NCI-H748 (cell line): Measurements from ENCODE around the gene NCL.
A peak's percentile ranks its signal among the peaks of the same experiment; 100 is the strongest.
"Not testable (repeated sequence)": the region's sequence is repeated elsewhere in the genome, so short reads cannot be mapped to it uniquely, and the experiment has no call there.

ENCODE experiments used
- DNase-seq: peaks from one replicate; lab custom pipeline; 2025; ENCODE audit not compliant: unreplicated experiment; lab: John Stamatoyannopoulos, UW

The NCL gene

GRCh38 chr2:231430437-231430836 is 33.8 kb downstream of the NCL start:
- not testable (repeated sequence) for DNase-seq

GRCh38 chr2:231429901-231430300 is 34.4 kb downstream of the NCL start:
- DNase-seq: no peak

GRCh38 chr2:231429152-231429551 is 35.1 kb downstream of the NCL start:
- peak; percentile 23 for DNase-seq

GRCh38 chr2:231427116-231427515 is 37.2 kb downstream of the NCL start:
- no peak for DNase-seq

DNA sequence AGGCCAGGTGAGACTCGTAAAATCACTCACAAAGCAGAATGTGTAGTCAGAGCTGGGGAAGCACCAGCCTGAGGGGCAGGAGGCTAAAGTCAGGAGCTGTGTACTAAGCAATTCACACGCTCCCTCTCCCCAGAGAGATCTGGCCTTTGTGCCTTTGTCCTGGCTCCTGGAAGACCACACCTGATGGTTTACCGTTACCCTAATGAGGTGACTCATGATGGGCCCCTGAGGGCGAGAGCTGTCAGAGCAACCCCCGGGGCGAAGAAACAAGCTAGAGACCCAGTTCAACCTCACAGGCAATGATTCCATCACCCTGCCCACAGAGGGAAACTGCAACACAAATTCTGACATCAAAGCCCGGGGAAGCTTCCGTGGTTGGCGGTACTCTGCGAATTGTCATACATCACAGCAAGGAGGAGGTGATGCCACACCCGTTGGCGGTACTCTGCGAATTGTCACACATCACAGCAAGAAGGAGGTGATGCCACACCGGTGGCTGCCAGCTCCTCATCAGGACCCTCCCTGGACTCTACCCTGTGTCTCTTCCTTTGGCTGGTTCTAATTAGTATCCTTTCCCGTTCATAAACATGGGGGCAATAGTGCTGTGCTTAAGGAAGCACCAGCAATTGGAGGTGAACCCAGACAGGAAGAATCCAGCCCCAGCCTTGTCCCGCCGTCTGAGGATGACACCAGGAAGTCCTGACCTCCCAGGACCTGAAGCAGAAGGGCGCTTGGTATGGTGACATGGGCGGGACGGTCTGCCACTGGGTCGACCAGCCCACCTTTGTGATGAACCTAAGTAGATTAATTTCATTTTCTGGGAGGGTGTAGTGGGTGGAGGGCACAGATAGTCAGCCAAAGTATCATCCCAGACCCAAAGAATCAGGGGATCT is 38.2 kb downstream of the NCL start:
- no peak for DNase-seq

GRCh38 chr2:231425291-231425810 is 38.9 kb downstream of the NCL start:
- DNase-seq: no peak

GRCh38 chr2:231423176-231423575 is 41.1 kb downstream of the NCL start:
- no peak for DNase-seq

DNA sequence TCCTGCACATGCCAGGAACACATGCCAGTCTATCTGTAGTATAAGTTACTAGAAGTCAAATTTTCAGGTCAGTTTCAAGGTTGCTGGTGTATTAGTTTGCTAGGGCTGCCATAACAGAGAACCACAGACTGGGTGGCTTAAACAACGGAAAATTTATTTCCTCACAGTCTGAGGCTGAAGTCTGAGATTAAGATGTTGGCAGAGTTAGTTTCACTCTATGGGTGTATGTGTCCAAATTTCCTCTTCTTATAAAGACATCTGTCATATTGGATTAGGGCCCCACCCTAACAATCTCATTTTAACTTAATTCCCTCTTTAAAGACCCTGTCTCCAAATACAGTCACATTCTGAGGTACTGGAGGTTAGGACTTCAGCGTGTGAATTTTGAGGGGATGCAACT is 42.2 kb downstream of the NCL start:
- no peak for DNase-seq

DNA sequence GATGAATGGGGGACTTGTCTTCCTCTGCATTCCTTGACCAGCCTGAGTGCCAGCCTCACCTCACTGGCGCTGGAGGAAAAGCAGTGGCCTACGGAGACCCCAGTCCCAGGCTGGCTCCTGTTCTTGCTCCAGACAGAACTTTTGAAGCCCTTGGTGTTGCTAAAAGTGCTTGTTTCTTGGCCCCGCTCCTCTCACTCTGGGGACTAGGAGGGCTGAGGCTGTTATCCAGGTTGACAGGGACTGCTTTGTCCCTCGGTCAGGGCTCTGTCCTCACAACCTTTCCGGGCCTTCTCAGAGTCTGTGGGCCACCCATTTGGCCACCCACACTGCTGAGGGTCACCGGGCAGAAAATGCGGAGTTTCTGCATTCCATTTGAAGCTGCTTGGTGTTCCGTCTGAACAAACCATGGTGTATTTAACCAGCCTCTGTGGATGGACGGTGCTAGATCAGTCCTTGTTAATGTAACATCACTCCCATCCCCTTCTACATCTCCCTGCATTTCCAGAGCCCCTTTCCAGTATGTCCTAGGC is 43.2 kb downstream of the NCL start:
- no peak for DNase-seq

- DNase-seq: no peak
Measured at GRCh38 chr2:231418820-231419640, 45.3 kb downstream of the NCL start.

DNA sequence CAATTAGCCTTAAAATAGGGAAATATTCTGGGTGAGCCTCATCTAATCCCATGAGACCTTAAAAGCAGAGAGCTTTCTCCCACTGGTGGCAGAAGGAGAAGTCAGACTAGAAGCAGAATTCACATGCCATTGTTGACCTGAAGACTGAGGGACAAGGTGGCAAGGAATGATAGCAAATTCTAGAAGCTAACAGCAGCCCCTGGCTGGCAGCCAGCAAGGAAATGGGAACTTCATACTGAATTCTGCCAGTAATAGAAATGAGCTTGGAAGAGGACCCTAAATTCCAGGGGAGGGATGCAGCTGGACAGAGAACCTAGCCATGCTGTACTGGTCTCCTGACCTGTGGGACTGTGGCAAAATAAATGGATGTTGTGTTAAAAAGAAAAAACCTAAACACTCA is 49.3 kb downstream of the NCL start:
- no peak for DNase-seq

- DNase-seq: no peak
Measured at GRCh38 chr2:231413921-231414476, 50.3 kb downstream of the NCL start.

DNA sequence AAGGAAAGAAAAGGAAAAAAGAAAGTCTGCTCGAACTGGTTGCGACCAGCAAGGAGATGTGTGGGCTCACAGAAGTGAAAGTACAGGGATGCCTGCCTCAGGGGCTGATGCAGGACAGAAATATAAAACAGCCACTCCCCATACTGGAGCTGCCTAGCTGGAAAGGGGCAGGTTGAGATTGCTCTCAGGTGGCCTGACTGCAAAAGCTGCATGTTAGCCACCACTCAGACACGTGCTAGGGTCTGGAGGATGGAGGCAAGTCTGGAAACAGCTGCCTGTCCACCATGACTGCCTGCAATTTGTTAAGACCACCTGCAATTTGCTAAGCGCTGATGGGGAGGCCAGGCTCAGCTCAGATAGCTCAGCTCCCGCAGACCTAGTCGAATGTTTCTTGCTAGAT is 50.8 kb downstream of the NCL start:
- no peak for DNase-seq

DNA sequence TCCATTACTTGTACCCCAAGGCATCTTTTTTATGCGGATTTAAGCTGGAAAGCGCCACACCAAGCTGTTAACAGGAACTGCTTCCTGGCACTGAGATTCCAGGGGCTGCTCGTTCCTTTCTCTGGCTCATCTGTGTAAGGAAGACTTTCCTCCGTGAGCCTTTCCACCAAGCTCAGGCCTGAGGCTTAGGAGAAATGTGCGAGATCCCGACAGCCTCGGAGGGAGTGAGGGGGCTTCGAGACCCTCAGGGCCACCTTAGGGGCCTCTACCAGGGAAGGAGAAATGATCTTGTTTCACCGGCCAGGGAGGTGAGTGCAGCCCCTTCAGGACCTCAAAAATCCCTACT is 51.7 kb downstream of the NCL start:
- DNase-seq: no peak

DNA sequence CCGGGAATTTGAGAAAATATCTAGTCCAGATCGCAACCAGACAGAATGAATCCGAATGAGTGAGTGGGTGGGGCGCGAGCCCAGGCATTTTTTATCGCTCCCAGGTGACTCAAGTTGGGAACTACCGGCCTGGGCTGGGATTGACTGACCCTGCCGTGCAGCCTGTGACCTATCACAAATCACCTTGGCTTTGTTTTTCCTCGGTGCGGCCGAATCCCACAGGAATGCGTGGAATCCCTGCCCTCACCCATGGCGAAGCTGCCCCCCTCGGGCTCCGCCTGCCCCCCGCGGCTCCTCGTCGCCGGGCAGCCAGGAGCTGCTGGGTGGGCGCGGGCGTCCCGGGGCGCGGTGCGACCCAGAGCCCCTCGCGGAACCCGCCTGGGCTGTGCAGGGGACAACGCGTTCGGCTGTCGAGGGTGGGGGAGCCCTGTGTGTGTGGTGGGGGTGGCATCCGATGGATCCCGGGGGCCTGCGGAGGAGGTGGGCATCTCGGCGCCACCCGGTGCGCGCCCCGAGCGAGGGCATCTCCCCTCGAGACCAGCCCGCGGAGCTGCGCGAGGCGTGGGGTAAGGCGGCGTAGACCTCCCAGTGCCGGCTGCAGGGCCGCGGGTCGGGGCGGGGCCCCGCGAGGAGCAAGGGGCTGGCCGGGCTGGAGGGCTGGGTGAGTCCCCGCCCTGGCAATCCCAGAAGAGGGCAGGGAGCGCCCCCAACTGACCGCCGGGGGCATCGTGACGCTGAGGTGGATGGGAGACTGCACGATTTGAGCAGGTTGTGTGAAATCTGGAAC is 52.3 kb downstream of the NCL start:
- peak; percentile 85 for DNase-seq

DNA sequence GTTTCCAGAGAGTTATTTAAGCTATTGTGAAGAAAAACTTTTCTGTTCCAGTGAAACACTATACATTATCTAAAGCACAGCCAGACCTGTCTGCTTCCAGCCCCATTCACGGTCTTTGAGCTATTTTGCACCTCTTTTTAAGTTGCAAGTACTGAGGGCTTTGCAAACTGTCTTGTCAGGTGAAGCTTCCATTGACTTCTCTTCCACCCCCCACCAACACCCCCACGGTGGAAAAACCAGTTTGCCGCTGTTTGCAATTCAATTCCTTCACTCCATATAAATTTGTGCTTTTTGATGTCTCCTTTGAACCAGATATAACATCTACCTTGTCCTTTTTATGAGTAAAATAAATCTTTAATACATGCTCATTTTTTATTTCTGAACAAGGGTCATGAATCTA is 53.0 kb downstream of the NCL start:
- DNase-seq: no peak

DNA sequence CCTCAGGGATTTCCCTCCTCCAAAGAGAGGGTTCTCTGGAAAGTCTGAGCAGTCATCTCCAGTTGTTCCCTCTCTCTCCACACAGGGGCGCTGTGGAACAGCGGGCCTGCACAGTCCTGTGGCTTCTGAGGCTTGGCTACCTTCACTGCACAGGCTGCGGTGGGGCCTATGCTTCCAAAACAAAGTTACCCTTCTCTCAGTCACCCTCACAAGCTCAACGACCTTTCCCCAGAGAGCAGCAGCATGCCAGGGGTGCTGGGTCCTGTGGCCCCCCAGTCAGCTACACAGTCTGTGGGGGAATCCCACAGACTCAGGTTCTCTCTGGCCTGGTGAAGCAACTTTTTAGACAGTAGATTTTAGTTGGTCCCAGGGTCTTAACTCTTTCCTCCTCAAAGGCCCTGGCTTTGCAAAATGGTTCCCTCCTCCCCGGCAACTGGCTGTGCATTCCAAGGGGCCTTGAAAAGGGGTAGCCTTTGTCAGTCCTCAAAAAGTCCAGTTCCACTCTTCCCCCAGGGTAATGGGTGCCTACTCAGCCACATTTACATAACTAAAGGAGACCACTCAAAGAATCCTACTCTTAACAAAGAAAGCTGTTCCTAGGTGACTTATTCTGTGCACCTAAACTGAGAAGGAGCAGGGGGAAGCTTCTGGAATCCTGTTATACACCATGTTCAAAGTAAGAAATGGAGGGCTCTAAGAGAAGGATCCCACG is 53.8 kb downstream of the NCL start:
- no peak for DNase-seq

DNA sequence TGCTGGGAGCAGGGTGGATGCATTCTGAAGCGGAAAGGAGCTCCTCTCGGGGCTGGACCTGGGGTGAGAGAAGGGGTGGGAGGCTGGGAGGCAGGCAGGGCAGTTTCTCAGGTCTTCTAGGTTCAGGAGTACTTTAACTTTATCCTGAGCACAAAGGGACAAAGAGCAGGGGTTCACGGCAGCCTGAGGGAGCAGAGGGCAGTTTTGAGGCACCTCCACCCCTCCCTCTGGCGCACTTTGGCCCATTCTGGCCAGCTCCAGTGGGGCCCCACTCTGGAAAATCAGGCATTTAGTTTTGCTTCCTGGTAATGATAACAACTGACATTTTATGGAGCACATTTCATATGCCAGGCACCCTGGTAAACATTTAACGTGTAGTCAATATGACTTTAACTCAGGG is 54.5 kb downstream of the NCL start:
- DNase-seq: no peak

DNA sequence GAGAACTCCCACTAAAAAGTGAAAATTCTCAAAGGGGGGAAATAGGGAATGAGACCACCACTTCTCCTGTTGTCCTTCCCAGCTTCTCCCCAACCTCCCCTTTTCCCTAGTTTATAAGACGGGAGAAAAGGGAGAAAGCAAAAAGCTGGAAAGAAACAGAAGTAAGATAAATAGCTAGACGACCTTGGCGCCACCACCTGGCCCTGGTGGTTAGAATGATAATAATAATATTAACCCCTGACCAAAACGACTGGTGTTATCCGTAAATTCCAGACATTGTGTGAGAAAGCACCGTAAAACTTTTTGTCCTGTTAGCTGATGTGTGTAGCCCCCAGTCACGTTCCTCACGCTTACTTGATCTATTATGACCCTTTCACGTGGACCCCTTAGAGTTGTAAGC is 56.0 kb downstream of the NCL start:
- not testable (repeated sequence) for DNase-seq

DNA sequence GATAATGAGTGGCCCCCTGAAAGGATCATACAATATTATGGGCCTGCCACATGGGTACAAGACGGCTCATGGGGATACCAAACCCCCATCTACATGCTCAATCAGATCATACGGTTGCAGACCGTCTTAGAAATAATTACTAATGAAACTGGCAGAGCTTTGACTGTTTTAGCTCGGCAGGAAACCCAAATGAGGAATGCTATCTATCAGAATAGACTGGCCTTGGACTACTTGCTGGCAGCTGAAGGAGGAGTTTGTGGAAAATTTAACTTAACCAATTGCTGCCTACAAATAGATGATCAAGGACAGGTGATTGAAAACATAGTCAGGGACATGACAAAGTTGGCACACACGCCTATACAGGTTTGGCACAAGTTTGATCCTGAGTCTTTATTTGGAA is 56.6 kb downstream of the NCL start:
- DNase-seq: not testable (repeated sequence)
